GM12864 (cell line): ENCODE results near the gene ACADVL.

ENCODE experiments used
- DNase-seq: peaks from one replicate; pipeline ENCODE4 v3.0.0-alpha.2; 2011; ENCODE audit warnings: low read depth
- H3K4me3 ChIP-seq: 2 replicates; pipeline ENCODE4 v1.5.1; 2011; ENCODE audit warnings: mild to moderate bottlenecking, low read depth, low read length, control low read depth
- CTCF ChIP-seq: IDR thresholded peaks from 2 replicates; pipeline ENCODE4 v1.5.1; 2011; ENCODE audit warnings: low read depth, mild to moderate bottlenecking, moderate library complexity, low read length, control low read depth, inconsistent platforms; ENCODE audit errors: missing control alignments

Gene ACADVL

GRCh38 chr17:7229504-7229903 lies 9.8 kb downstream of the ACADVL start:
- no peak for DNase-seq
- no peak for TF ChIP-seq CTCF
- no peak overlapping the region for H3K4me3 ChIP-seq

GRCh38 chr17:7232114-7232513 lies 12.4 kb downstream of the ACADVL start:
- H3K4me3 ChIP-seq = peak overlapping the region; percentile 14; the same call in 1 of the 2 replicates
- DNase-seq = no peak
- no peak for TF ChIP-seq CTCF

GRCh38 chr17:7233701-7234082 lies 14.0 kb downstream of the ACADVL start:
- no peak for TF ChIP-seq CTCF
- no peak for DNase-seq
- H3K4me3 ChIP-seq = peak overlapping the region; percentile 92

GRCh38 chr17:7234083-7234951 lies 14.6 kb downstream of the ACADVL start, which contains the start of gene DVL2:
TSS of gene DVL2 (minus strand) at chr17:7234517. CDS start at chr17:7234262, 255 bp downstream.
- TF ChIP-seq CTCF = no peak
- peak within 1 kb of the TSS; percentile 92 for H3K4me3 ChIP-seq
- DNase-seq = peak; percentile 79

GRCh38 chr17:7235693-7236665 lies 16.2 kb downstream of the ACADVL start:
- no peak overlapping the region for H3K4me3 ChIP-seq
- DNase-seq = no peak
- no peak for TF ChIP-seq CTCF

- TF ChIP-seq CTCF = no peak
- no peak overlapping the region for H3K4me3 ChIP-seq
- no peak for DNase-seq
Observed at GRCh38 chr17:7236808-7237207, 17.1 kb downstream of the ACADVL start.
